Activated CD8-positive, alpha-beta memory T cell treated with anti-CD3 and anti-CD28 coated beads, Interleukin-2, amount 50 U/mL, for 24 hours (primary cell): ENCODE measurements around the gene LGALS7.

Experiments
- DNase-seq: peaks from one replicate; pipeline ENCODE4 v3.0.0-alpha.2; 2020; ENCODE audit errors: extremely low read depth

LGALS7 gene

GRCh38 chr19:38726761-38727301 is 46.5 kb downstream of the LGALS7 start:
- no peak for DNase-seq

- no peak for DNase-seq
These were observed 47.0 kb downstream of the LGALS7 start for GRCh38 chr19:38726284-38726673.

DNA sequence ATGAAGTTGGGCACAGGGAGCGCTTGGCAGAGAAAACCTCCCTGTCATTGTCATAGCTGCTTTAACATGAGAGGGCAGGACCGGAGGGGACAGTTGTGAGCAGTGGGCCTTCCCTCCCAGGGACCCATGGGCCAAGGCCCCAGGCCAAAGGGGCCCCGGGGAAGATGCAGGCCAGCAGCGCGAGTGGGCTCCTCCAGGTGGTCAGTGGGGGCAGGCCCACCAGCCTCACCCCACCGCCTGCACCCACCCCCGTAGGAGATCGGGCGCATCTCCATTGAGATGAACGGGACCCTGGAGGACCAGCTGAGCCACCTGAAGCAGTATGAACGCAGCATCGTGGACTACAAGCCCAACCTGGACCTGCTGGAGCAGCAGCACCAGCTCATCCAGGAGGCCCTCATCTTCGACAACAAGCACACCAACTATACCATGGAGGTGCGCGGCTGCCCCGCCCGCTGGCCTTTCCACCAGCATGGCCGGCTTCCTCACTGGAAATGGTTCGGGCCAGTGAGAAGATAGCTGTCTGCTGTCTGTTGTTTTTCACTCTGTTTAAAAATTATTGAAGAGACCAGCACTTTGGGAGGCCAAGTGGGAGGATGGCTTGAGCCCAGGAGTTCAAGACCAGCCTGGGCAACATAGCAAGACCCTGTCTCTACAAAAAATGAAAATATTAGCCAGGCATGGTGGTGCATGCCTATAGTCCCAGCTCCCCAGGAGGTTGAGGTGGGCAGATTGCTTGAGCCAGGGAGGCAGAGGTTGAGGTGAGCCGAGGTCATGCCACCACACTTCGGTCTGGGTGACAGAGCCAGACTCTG is 47.6 kb downstream of the LGALS7 start:
- no peak for DNase-seq

GRCh38 chr19:38723990-38724854 is 49.1 kb downstream of the LGALS7 start:
- DNase-seq = no peak

DNA sequence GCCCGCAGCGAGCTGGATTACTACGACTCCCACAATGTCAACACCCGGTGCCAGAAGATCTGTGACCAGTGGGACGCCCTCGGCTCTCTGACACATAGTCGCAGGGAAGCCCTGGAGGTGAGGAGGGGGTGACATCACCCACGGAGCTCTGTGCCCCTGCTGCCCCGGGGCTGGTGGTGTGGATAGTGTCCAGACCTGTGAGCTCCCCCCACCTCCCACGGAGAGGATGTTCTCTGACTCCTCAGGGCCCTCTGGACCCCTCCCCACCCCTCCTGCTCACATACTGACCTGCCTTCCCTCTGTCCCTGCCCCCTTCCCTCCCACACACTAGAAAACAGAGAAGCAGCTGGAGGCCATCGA is 49.7 kb downstream of the LGALS7 start:
- DNase-seq = no peak

GRCh38 chr19:38722947-38723605 is 50.2 kb downstream of the LGALS7 start:
- no peak for DNase-seq

DNA sequence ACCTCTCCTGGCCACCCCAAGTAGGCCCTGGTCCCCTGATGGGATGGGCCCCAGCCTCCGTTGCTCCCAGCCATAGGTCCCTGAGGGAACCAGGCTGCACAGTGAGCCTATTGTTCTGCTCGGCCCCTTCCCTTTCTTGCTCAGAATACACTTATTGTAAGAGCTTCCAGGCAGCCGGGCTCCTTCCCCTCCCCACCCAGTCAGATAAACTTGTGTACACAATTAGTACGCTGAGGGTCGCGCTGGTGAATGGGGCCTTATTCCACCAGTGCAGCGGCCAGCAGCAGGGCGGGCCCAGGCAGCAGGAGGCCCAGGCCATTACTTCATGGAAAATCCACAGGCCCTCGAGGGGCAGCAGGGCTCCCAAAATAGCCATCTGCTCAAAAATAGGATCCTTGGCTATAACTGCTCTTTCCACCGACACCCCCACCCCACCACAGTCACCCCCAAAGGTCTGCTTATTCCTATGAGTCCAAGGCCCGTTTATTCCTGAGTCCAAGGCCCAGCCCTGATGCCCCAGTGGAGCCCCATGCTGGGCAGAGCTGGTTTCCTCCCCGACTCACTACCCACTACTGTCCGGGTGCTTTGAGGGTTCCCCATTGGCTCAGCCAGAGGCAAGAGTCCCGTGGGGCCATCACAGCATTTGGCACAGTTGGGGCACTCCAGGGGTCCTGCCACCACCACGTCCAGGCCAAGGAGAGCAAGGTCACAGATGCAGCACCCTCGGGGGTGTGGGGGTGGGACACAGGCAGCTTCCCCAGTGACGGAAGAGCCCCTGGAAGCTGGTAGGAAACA is 51.1 kb downstream of the LGALS7 start:
- no peak for DNase-seq

- DNase-seq = no peak
These were observed 51.8 kb downstream of the LGALS7 start for GRCh38 chr19:38721496-38721895.
